ENCODE results near the gene EML1.

DNA sequence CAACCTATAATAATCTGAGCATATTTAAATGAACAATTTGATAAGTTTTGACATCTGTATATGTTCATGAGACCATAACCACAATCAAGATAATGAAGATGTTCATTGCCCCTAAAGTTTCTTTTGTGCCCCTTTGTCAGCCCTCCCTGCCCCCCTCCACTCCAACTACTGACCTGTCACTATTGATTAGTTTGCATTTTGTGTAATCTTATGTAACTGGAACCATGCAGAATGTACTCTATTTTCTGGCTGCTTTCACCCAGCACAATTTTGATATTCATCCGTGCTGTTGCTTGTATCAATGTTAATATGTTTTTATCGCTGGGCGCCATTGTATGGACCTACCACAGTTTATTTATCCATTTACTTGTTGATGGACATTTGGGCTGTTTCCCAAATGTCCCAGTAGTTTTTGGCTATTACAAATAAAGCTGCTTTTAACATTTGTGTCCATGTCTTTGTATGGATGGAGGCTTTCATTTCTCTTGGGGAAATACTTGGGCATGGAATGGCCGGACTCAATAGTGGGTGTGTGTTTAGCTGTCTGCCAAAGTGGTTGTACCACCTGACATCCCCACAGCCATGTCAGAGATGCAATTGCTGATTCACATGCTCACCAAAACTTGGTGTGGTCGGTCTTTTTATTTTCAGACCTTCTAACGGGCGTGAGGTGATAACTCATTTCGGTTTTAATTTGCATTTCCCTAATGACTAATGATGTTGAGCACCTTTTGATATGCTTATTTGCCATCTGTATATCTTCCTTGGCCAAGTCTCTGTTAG is 38.9 kb downstream of the EML1 start:
- TF ChIP-seq EZH2phosphoT487 (IDR thresholded peaks at IDR 0.05), result no peak
- TF ChIP-seq CTCF (IDR thresholded peaks at IDR 0.05), result no peak
- no peak for TF ChIP-seq EZH2 (IDR thresholded peaks at IDR 0.05)

Data from neural progenitor cell (in vitro differentiated cells).